NCI-H2107 treated with DMSO at 0.1 percent for 48 hours (cell line): ENCODE results near the gene ZNF808.
"Not testable (repeated sequence)": the region's sequence is repeated elsewhere in the genome, so short reads cannot be mapped to it uniquely, and the experiment has no call there.

ENCODE experiments used
- DNase-seq: peaks from one replicate; lab custom pipeline; 2025; ENCODE audit not compliant: unreplicated experiment; lab: John Stamatoyannopoulos, UW

Gene ZNF808

GRCh38 chr19:52527134-52527955 is at the start of gene ZNF808:
ZNF808 (plus strand) TSS chr19:52527668; CDS start chr19:52543285, 15,617 bp downstream.
- peak; percentile 45 for DNase-seq

- DNase-seq: not testable (repeated sequence)
Measured at GRCh38 chr19:52484111-52484743, 43.2 kb upstream of the ZNF808 start.

GRCh38 chr19:52485064-52485463 is 42.4 kb upstream of the ZNF808 start:
- not testable (repeated sequence) for DNase-seq

GRCh38 chr19:52485561-52486240 is 41.8 kb upstream of the ZNF808 start:
- not testable (repeated sequence) for DNase-seq

DNA sequence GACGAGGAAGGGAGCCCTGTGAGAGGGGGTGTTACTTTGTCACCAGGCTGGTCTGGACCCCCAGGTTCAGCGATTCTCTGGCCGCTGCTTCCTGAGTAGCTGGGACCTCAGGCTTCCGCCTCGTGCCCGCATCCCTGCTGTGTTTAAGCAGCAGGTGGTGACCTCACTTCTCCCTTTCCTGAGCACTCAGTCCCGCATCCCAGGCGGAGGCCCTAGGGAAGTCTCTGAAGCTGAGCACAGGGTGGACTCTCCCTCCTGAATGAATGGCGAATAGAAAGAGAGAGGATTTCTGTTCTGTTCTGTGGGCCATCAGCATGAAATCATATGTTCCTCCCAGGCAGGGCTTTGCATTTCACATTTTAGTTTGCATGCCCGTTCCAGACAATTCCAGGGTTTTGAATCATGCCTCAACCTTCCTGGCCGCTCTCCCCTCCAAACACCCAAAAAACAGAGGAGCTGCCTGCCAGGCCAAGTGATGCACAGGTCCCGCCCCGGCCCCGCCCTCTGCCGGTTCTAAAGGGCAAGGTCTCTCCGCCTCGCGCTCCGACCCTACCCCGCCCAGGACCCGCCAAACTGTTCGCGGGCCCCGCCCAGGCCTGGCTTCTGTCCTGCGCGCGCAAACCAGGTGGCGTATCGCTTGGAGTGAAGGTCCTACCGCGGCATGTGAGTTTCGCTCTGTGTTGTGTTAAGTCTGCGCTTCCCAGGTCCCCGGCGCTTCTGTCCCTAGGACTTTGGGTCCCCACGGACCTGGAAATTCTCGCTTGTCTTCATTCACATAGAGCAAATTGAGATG is 35.1 kb upstream of the ZNF808 start:
- DNase-seq: no peak

GRCh38 chr19:52492994-52493470 is 34.4 kb upstream of the ZNF808 start:
- DNase-seq: no peak

DNA sequence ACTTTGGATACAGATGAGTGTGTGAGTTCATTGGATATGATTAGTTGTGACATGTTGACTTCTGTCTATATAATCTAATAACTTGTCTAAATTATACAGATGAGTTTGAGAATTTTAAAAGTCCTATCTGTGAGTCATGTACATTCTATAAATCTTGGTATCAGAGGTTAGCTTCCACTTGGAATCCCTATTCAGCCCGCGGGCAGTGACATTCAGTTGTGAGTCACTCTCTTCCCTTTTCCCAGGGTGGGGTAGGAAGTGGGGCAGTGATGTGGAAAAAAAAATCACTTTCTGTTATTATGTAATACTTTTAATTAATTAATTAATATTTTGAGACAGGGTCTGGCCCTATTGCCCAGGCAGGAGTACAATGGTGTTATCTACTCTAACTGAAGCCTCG is 33.0 kb upstream of the ZNF808 start:
- no peak for DNase-seq

DNA sequence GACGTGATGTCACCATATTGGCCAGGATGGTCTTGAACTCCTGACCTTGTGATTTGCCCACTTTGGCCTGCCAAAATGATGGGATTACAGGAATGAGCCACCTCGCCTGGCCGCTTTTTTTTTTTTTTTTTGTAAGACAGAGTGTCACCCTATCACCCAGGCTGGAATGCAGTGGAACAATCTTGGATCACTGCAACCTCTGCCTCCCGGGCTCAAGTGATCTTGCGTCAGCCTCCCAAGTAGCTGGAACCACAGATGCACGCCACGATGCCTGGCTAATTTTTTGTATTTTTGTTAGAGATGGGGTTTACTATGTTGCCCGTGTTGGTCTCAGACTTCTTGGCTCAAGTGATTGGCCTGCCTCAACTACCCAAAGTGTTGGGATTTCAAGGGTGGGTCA is 28.9 kb upstream of the ZNF808 start:
- no peak for DNase-seq

DNA sequence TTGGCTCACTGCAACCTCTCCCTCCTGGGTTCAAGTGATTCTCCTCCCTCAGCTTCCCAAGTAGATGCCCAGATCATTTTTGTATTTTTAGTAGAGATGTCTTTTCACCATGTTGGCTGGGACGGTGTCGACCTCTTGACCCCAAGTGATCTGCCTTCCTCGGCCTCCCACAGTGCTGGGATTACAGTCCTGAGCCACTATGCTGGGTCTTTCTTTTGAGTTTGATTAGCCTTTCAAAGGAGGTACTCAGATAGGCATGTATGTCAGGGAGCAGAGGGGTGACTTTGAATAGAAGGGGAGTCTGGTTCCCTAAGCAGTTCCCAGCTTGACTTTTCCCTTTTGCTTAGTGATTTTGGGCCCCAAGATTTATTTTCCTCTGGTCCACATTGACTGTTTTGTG is 27.0 kb upstream of the ZNF808 start:
- not testable (repeated sequence) for DNase-seq

GRCh38 chr19:52500991-52501390 is 26.5 kb upstream of the ZNF808 start:
- not testable (repeated sequence) for DNase-seq

GRCh38 chr19:52507266-52507665 is 20.2 kb upstream of the ZNF808 start:
- no peak for DNase-seq

GRCh38 chr19:52516191-52516590 is 11.3 kb upstream of the ZNF808 start:
- no peak for DNase-seq

DNA sequence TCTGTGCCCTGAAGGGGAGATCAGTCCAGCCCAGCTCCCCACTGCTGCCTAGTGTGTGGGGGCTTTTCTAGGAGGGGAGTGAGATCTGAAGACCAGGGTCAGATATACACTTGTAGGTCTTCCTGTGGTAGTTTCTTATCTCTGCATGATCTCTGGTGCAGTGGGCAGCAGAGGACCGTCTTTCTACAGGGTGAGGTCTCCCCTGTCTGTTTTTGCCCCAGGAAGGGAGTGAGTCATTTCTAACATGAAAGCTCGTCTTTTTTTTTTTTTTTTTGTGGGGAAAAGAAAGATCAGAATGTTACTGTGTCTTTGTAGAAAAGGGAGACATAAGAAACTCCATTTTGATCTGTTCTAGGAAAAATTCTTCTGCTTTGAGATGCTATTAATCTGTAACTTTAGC is 8.8 kb upstream of the ZNF808 start:
- DNase-seq: no peak

- not testable (repeated sequence) for DNase-seq
Measured at GRCh38 chr19:52519175-52519574, 8.3 kb upstream of the ZNF808 start.

GRCh38 chr19:52520013-52520412 is 7.5 kb upstream of the ZNF808 start:
- DNase-seq: no peak

DNA sequence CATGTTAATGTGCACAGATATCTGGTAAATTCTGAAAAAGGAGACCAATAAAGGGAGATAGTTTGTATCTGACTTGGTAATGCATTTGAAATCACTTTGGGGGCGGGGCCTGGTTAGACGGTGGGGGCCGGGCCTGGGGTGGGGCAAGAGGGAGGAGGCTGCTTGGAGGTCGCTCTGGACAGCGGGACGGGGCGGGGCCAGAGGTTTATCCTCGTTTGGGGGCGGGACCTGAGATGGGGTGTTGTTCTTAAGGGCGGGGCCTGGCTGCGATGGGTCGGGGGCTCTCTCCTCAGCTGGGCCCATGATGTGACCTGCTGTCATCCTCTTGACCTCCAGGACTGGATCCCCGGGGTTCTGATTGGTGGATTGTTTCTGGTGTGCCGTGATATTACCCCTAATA is 4.9 kb upstream of the ZNF808 start:
- no peak for DNase-seq

DNA sequence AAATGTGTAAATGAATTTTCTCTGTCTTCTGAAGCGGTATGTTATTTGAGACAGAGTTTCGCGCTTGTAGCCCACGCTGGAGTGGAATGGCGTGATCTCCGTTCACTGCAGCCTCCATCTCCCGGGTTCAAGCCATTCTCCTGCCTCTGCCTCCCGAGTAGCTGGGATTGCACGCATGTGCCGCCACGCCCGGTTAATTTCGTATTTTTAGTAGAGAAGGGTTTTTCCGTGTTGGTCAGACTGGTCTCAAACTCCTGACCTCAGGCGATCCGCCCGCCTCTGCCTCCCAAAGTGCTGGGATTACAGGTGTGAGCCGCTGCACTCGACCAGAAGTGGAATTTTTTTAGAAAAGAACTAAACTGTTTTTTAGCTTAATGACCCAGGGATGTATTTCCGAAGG is 3.4 kb upstream of the ZNF808 start:
- DNase-seq: no peak

DNA sequence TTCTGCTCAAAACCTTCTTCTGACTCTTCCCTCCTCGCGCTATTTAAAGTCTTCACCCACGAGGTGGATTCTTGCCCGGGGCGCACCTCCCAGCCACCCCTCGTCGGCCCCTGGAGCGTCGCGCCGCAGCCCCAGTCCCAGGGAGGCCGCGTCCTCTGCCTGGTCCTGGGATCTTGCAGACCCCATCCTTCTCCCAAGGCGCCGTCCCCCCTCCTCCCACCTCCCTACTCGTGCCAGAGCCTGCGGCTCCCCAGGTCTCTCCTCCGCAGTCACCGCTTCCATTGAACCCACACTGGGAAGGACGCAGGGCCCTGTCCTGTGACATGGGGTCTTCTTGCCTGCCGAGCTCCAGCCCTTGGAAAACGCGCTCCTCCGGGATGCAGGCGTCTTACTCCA is 486 bp downstream of the ZNF808 start:
- DNase-seq: no peak

DNA sequence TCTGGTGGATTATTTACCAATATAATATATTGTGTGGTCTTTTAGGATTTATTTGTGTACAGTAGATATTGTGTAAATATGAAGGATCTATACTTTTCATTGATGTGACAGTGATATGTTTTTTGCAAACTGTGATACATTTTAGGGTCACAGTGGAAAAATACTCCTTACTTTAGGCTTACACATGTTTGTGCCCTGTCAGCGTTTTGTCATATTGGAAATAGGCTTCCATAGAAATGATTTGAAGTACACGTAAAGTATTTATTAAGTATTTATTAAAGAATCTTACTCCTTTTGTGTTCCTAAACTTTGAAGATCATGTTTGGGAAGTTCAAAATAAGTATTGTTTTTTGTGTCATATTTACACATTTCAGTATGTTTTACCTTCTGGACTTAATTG is 5.0 kb downstream of the ZNF808 start:
- DNase-seq: no peak

DNA sequence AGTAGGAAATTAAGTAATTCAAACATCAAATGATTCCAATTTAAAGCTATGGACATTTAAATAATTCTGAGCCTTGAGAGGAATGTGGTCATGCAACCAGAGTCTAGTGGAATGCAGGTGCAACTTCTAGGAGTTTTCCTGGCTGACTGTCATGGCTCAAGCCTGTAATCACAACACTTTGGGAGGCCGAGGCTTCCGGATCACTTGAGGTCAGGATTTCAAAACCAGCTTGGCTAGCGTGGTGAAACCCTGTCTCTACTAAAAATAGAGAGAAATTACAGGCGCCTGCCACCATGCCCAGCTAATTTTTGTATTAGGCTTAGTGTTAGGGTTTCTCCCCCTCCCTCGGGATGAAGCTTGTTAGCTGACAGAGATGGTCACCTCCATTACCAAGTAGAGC is 6.4 kb downstream of the ZNF808 start:
- DNase-seq: no peak

GRCh38 chr19:52535385-52535770 is 7.9 kb downstream of the ZNF808 start:
- not testable (repeated sequence) for DNase-seq
